CD4-positive, alpha-beta T cell (primary cell): ENCODE data around the gene IGF2R. TPM values are rescaled to one million over a fixed set of nuclear protein-coding genes. Genes with fewer than 3 reads are reported as not detected.

ENCODE experiments used
- ATAC-seq: fragments of 200-7000 bp; cut with Tn5 transposase; one replicate; pipeline ENCODE4 v1.10.0; 2022; ENCODE audit warnings: mild to moderate bottlenecking; ENCODE audit not compliant: poor library complexity
- CTCF ChIA-PET: fragments of 350-600 bp; sonication (Branson Sonifier 250); formaldehyde crosslinking; loops from one replicate; lab custom pipeline; 2021; ENCODE audit warnings: antibody characterized with exemption, inconsistent platforms; lab: Charles Lee
- POLR2A ChIA-PET: fragments of 350-600 bp; sonication (Branson Sonifier 250); formaldehyde crosslinking; loops from one replicate; lab custom pipeline; 2021; ENCODE audit warnings: antibody characterized with exemption, inconsistent platforms; lab: Charles Lee
- DNase-seq, 14 experiments: peaks; one replicate each; pipeline ENCODE4 v3.0.0-alpha.2; 2013 to 2020; ENCODE audit warnings: mixed read lengths in 2 of 14
- H3K27ac ChIP-seq, 2 donors: one replicate each; pipeline versions ENCODE4 v1.5.1 to v1.7.0; 2013; ENCODE audit warnings: low read length in 2 of 2, low read depth in 1 of 2, mild to moderate bottlenecking in 1 of 2
- H3K27me3 ChIP-seq, 2 experiments: 1 replicate in 1 of 2; 2 replicates in 1 of 2; pipeline versions ENCODE4 v1.6.1 to v1.7.0; 2013; ENCODE audit warnings: low read length in 2 of 2, control low read depth in 1 of 2, mild to moderate bottlenecking in 1 of 2, moderate library complexity in 1 of 2; ENCODE audit not compliant: insufficient read depth in 2 of 2, control insufficient read depth in 1 of 2
- H3K36me3 ChIP-seq: one replicate; pipeline ENCODE4 v1.6.1; 2013; ENCODE audit warnings: low read length, control low read depth; ENCODE audit not compliant: insufficient read depth
- H3K4me1 ChIP-seq: one replicate; pipeline ENCODE4 v1.6.1; 2013; ENCODE audit warnings: low read length, control low read depth; ENCODE audit not compliant: insufficient read depth
- H3K4me3 ChIP-seq: one replicate; pipeline ENCODE4 v1.5.1; 2013; ENCODE audit warnings: mild to moderate bottlenecking, low read length, moderate library complexity
- H3K9me3 ChIP-seq, 2 experiments: 1 replicate in 1 of 2; 2 replicates in 1 of 2; pipeline versions ENCODE4 v1.6.1 to v1.7.0; 2013; ENCODE audit warnings: low read length in 2 of 2, mild to moderate bottlenecking in 2 of 2, control low read depth in 1 of 2, moderate library complexity in 1 of 2; ENCODE audit not compliant: control insufficient read depth in 1 of 2, insufficient read depth in 1 of 2
- H3K27ac Mint-ChIP-seq: one replicate; pipeline ENCODE4 v1.8.0; 2020; ENCODE audit warnings: mixed read lengths
- H3K27me3 Mint-ChIP-seq: one replicate; pipeline ENCODE4 v1.8.0; 2021; ENCODE audit warnings: mixed read lengths
- H3K36me3 Mint-ChIP-seq: one replicate; pipeline ENCODE4 v1.8.0; 2021; ENCODE audit warnings: low read depth, mixed read lengths
- H3K4me1 Mint-ChIP-seq: one replicate; pipeline ENCODE4 v1.8.0; 2021; ENCODE audit warnings: low read depth, mixed read lengths
- H3K4me3 Mint-ChIP-seq: one replicate; pipeline ENCODE4 v1.8.0; 2020; ENCODE audit warnings: mild to moderate bottlenecking, mixed read lengths
- H3K9me3 Mint-ChIP-seq: one replicate; pipeline ENCODE4 v1.8.0; 2020; ENCODE audit warnings: mixed read lengths
- intact Hi-C, 2 experiments: fragments of 100-400 bp; cut with DNase I in 1 of 2; cut with micrococcal nuclease in 1 of 2; formaldehyde crosslinking; loops; one replicate each; pipeline versions ENCODE4 v1.15.1 to v1.9.0; 2023 to 2025; cut with DNase I, micrococcal nuclease
- total RNA-seq, 174 experiments: library from RNA in 2 of 174; stranded (reverse) in 2 of 174; gene quantifications; one replicate each; pipeline ENCODE4 v1.2.3 and lab custom pipeline; 2021 to 2026
- TF ChIP-seq, protein P1 (sequence below): fragments of 200-600 bp; IDR thresholded peaks from one replicate; pipeline ENCODE4 v1.8.0; 2022; ENCODE audit warnings: antibody characterized with exemption, mild to moderate bottlenecking

IGF2R gene
- total RNA-seq, 2 experiments from 2014 or later, result 43.8 to 46.7 TPM

DNA sequence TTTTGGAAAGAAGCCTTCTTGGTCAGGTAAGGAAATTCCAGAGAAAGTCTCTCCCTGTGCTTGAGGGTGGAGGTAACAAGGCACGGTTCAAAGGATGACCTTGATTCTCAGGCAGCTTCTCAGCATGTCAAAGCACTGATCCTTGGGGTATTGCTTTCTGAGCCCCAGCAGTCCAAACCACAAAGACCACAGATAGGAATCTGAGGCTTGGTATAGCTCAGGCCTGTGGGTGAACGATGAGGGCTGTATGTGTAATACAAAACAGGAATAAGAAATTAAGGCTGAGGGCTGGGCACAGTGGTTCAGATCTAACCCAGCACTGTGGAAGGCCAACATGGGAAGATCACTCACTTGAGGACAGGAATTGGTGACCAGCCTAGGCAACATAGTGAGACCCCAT, 82.5 kb downstream of the IGF2R start:
- Histone ChIP-seq H3K9me3 (no peaks in the 10 kb centered on the region), H3K36me3 (peaks cover 89% of the 10 kb centered on the region), H3K27me3 (no peaks in the 10 kb centered on the region), H3K4me1 (peaks cover 13% of the 10 kb centered on the region), H3K27ac (no peak overlapping the region), H3K4me3 (no peak overlapping the region)
- ChIA-PET POLR2A (no interaction called here), CTCF (no interaction called here)
- TF ChIP-seq, protein P1, sequence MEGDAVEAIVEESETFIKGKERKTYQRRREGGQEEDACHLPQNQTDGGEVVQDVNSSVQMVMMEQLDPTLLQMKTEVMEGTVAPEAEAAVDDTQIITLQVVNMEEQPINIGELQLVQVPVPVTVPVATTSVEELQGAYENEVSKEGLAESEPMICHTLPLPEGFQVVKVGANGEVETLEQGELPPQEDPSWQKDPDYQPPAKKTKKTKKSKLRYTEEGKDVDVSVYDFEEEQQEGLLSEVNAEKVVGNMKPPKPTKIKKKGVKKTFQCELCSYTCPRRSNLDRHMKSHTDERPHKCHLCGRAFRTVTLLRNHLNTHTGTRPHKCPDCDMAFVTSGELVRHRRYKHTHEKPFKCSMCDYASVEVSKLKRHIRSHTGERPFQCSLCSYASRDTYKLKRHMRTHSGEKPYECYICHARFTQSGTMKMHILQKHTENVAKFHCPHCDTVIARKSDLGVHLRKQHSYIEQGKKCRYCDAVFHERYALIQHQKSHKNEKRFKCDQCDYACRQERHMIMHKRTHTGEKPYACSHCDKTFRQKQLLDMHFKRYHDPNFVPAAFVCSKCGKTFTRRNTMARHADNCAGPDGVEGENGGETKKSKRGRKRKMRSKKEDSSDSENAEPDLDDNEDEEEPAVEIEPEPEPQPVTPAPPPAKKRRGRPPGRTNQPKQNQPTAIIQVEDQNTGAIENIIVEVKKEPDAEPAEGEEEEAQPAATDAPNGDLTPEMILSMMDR, result no peak
- Mint-ChIP-seq H3K27me3 (no peaks in the 10 kb centered on the region), H3K36me3 (peaks cover 99% of the 10 kb centered on the region), H3K4me1 (peaks cover 14% of the 10 kb centered on the region), H3K9me3 (no peaks in the 10 kb centered on the region), H3K4me3 (no peak overlapping the region), H3K27ac (no peak overlapping the region)
- intact Hi-C loops, result no loop called here
- no peak for ATAC-seq
- DNase-seq, result no peak

DNA sequence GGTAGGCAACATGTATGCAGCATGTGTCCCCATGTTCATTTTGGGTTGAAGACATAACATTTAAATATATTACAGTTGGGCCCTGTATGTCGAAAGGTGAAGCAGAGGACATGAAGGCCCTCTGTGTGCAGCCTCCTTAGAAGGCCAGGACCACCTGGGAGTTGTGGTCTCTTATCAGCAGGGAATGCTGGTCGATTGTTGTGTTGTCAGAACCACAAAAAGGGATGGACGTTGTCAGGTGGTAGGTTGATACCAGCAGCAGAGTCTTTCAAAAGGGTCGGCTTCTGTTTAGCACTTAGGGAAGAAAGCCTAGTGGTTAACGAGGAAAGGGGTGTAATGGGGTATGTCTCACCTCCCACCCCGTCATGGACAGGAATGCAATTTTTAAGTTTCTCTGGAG, 85.4 kb downstream of the IGF2R start:
- peaks cover 99% of the 10 kb centered on the region for H3K36me3 Mint-ChIP-seq
- DNase-seq (no peak), ATAC-seq (no peak)
- CTCF ChIA-PET, result no interaction called here
- Histone ChIP-seq H3K4me3 (no peak overlapping the region), H3K4me1 (peaks cover 13% of the 10 kb centered on the region), H3K27ac (no peak overlapping the region), H3K9me3 (no peaks in the 10 kb centered on the region), H3K36me3 (peaks cover 89% of the 10 kb centered on the region), H3K27me3 (no peaks in the 10 kb centered on the region)
- intact Hi-C loops, result no loop called here
- no peaks in the 10 kb centered on the region for H3K27me3 Mint-ChIP-seq
- H3K27ac Mint-ChIP-seq, result no peak overlapping the region
- TF ChIP-seq, protein P1, result no peak
- H3K9me3 Mint-ChIP-seq, result no peaks in the 10 kb centered on the region
- no peak overlapping the region for H3K4me3 Mint-ChIP-seq
- H3K4me1 Mint-ChIP-seq, result peaks cover 22% of the 10 kb centered on the region
- POLR2A ChIA-PET, result no interaction called here

GRCh38 chr6:160054913-160055312, 86.0 kb downstream of the IGF2R start:
- ChIA-PET POLR2A (interaction anchor here (1.0 kb wide), 1 partner anchor 24 kb away, joined by 3 read pairs; no protein-coding TSS in a partner anchor), CTCF (no interaction called here)
- H3K36me3 ChIP-seq, result peaks cover 89% of the 10 kb centered on the region
- DNase-seq, result no peak
- no peak for ATAC-seq
- no peak overlapping the region for H3K4me3 Mint-ChIP-seq
- peaks cover 13% of the 10 kb centered on the region for H3K4me1 ChIP-seq
- intact Hi-C loops, result no loop called here
- H3K27ac Mint-ChIP-seq, result no peak overlapping the region
- no peaks in the 10 kb centered on the region for H3K9me3 ChIP-seq
- H3K9me3 Mint-ChIP-seq, result no peaks in the 10 kb centered on the region
- H3K27me3 Mint-ChIP-seq, result no peaks in the 10 kb centered on the region
- no peak overlapping the region for H3K27ac ChIP-seq
- H3K4me3 ChIP-seq, result no peak overlapping the region
- peaks cover 99% of the 10 kb centered on the region for H3K36me3 Mint-ChIP-seq
- H3K27me3 ChIP-seq, result no peaks in the 10 kb centered on the region
- peaks cover 22% of the 10 kb centered on the region for H3K4me1 Mint-ChIP-seq
- TF ChIP-seq, protein P1, result no peak
